ENCODE results near the gene EEFSEC. TPM values are rescaled to one million over a fixed set of nuclear protein-coding genes. Genes with fewer than 3 reads are reported as not detected.
A peak's percentile ranks its signal among the peaks of the same experiment; 100 is the strongest.

The EEFSEC gene
- total RNA-seq, 2 donors from 2014 or later, result 10.5 to 12.8 TPM

GRCh38 chr3:128270559-128271492, 117.5 kb downstream of the EEFSEC start:
- H3K36me3 Mint-ChIP-seq (ENCODE audit: low read depth), result peaks cover 14% of the 10 kb centered on the region
- ATAC-seq (replicated peaks), result no peak
- no peaks in the 10 kb centered on the region for H3K4me1 Mint-ChIP-seq
- H3K9me3 Mint-ChIP-seq, result no peaks in the 10 kb centered on the region
- peak overlapping the region; percentile 50 for H3K27ac Mint-ChIP-seq
- H3K27me3 Mint-ChIP-seq, result no peaks in the 10 kb centered on the region
- no peak overlapping the region for H3K4me3 Mint-ChIP-seq

- ATAC-seq (replicated peaks), result no peak
- Mint-ChIP-seq H3K27me3 (no peaks in the 10 kb centered on the region), H3K36me3 (ENCODE audit: low read depth) (peaks cover 14% of the 10 kb centered on the region), H3K27ac (no peak overlapping the region), H3K9me3 (no peaks in the 10 kb centered on the region), H3K4me1 (no peaks in the 10 kb centered on the region), H3K4me3 (no peak overlapping the region)
These were observed 118.5 kb downstream of the EEFSEC start for GRCh38 chr3:128271536-128272332.

GRCh38 chr3:128273109-128273840, 120.0 kb downstream of the EEFSEC start:
- Mint-ChIP-seq H3K9me3 (no peaks in the 10 kb centered on the region), H3K4me1 (no peaks in the 10 kb centered on the region), H3K36me3 (ENCODE audit: low read depth) (peaks cover 5% of the 10 kb centered on the region), H3K27me3 (no peaks in the 10 kb centered on the region), H3K4me3 (no peak overlapping the region), H3K27ac (no peak overlapping the region)
- ATAC-seq (replicated peaks), result no peak

GRCh38 chr3:128273841-128274573, 120.7 kb downstream of the EEFSEC start:
- H3K27me3 Mint-ChIP-seq, result no peaks in the 10 kb centered on the region
- no peak overlapping the region for H3K27ac Mint-ChIP-seq
- ATAC-seq (replicated peaks), result no peak
- H3K4me3 Mint-ChIP-seq, result no peak overlapping the region
- H3K36me3 Mint-ChIP-seq (ENCODE audit: low read depth), result no peaks in the 10 kb centered on the region
- H3K9me3 Mint-ChIP-seq, result no peaks in the 10 kb centered on the region
- H3K4me1 Mint-ChIP-seq, result no peaks in the 10 kb centered on the region

GRCh38 chr3:128274837-128275236, 121.6 kb downstream of the EEFSEC start:
- Mint-ChIP-seq H3K4me3 (no peak overlapping the region), H3K36me3 (ENCODE audit: low read depth) (no peaks in the 10 kb centered on the region), H3K27ac (no peak overlapping the region), H3K4me1 (no peaks in the 10 kb centered on the region), H3K27me3 (no peaks in the 10 kb centered on the region), H3K9me3 (no peaks in the 10 kb centered on the region)
- no peak for ATAC-seq (replicated peaks)

GRCh38 chr3:128275316-128276145, 122.2 kb downstream of the EEFSEC start:
- no peaks in the 10 kb centered on the region for H3K4me1 Mint-ChIP-seq
- ATAC-seq (replicated peaks), result no peak
- H3K27ac Mint-ChIP-seq, result no peak overlapping the region
- H3K36me3 Mint-ChIP-seq (ENCODE audit: low read depth), result no peaks in the 10 kb centered on the region
- H3K27me3 Mint-ChIP-seq, result no peaks in the 10 kb centered on the region
- no peak overlapping the region for H3K4me3 Mint-ChIP-seq
- no peaks in the 10 kb centered on the region for H3K9me3 Mint-ChIP-seq

- Mint-ChIP-seq H3K9me3 (no peaks in the 10 kb centered on the region), H3K36me3 (ENCODE audit: low read depth) (no peaks in the 10 kb centered on the region), H3K4me3 (no peak overlapping the region), H3K4me1 (no peaks in the 10 kb centered on the region), H3K27ac (no peak overlapping the region), H3K27me3 (no peaks in the 10 kb centered on the region)
- no peak for ATAC-seq (replicated peaks)
These were observed 122.8 kb downstream of the EEFSEC start for GRCh38 chr3:128276146-128276435.

GRCh38 chr3:128276577-128277183, 123.4 kb downstream of the EEFSEC start:
- Mint-ChIP-seq H3K27ac (peak overlapping the region; percentile 1), H3K4me1 (no peaks in the 10 kb centered on the region), H3K4me3 (no peak overlapping the region), H3K27me3 (no peaks in the 10 kb centered on the region), H3K36me3 (ENCODE audit: low read depth) (no peaks in the 10 kb centered on the region), H3K9me3 (no peaks in the 10 kb centered on the region)
- ATAC-seq (replicated peaks), result no peak

- Mint-ChIP-seq H3K27ac (peak overlapping the region; percentile 3), H3K4me1 (no peaks in the 10 kb centered on the region)
These were observed 124.2 kb downstream of the EEFSEC start for GRCh38 chr3:128277378-128278069.

GRCh38 chr3:128278130-128278529, 124.8 kb downstream of the EEFSEC start:
- peak overlapping the region; percentile 3 for H3K27ac Mint-ChIP-seq
- H3K4me1 Mint-ChIP-seq, result no peaks in the 10 kb centered on the region
- H3K27me3 Mint-ChIP-seq, result no peaks in the 10 kb centered on the region
- H3K36me3 Mint-ChIP-seq (ENCODE audit: low read depth), result no peaks in the 10 kb centered on the region
- no peaks in the 10 kb centered on the region for H3K9me3 Mint-ChIP-seq
- no peak overlapping the region for H3K4me3 Mint-ChIP-seq
- no peak for ATAC-seq (replicated peaks)

More at GRCh38 chr3:128277378-128278069, 124.2 kb downstream of the EEFSEC start:
- H3K27me3 Mint-ChIP-seq, result no peaks in the 10 kb centered on the region
- ATAC-seq (replicated peaks), result no peak
- H3K9me3 Mint-ChIP-seq, result no peaks in the 10 kb centered on the region
- no peaks in the 10 kb centered on the region for H3K36me3 Mint-ChIP-seq (ENCODE audit: low read depth)
- no peak overlapping the region for H3K4me3 Mint-ChIP-seq

- Mint-ChIP-seq H3K27me3 (no peaks in the 10 kb centered on the region), H3K9me3 (no peaks in the 10 kb centered on the region), H3K4me1 (no peaks in the 10 kb centered on the region), H3K4me3 (no peak overlapping the region), H3K36me3 (ENCODE audit: low read depth) (no peaks in the 10 kb centered on the region), H3K27ac (no peak overlapping the region)
- ATAC-seq (replicated peaks), result no peak
These were observed 125.7 kb downstream of the EEFSEC start for GRCh38 chr3:128278761-128279600.

GRCh38 chr3:128279601-128279880, 126.3 kb downstream of the EEFSEC start:
- Mint-ChIP-seq H3K4me3 (no peak overlapping the region), H3K4me1 (no peaks in the 10 kb centered on the region), H3K9me3 (no peaks in the 10 kb centered on the region), H3K27me3 (no peaks in the 10 kb centered on the region), H3K36me3 (ENCODE audit: low read depth) (no peaks in the 10 kb centered on the region), H3K27ac (no peak overlapping the region)
- ATAC-seq (replicated peaks), result no peak

All from activated T-helper 17 cell treated with anti-CD3 and anti-CD28 coated beads, Interleukin-2, amount 50 U/mL, for 72 hours (primary cell).